Mesodermal cell (in vitro differentiated cells): ENCODE results near the gene NAA20. TPM values are rescaled to one million over a fixed set of nuclear protein-coding genes. Genes with fewer than 3 reads are reported as not detected.

Experiments
- H3K27ac ChIP-seq: 2 replicates; pipeline ENCODE4 v1.7.0; 2013; ENCODE audit warnings: mild to moderate bottlenecking, low read depth, low read length, moderate library complexity; ENCODE audit not compliant: severe bottlenecking
- H3K36me3 ChIP-seq: 2 replicates; pipeline ENCODE4 v1.7.1; 2013; ENCODE audit warnings: mild to moderate bottlenecking, low read length, moderate library complexity; ENCODE audit not compliant: control insufficient read depth, insufficient read depth
- H3K4me1 ChIP-seq: one replicate; pipeline ENCODE4 v1.7.1; 2013; ENCODE audit warnings: mild to moderate bottlenecking, low read length; ENCODE audit not compliant: insufficient read depth, control insufficient read depth, poor library complexity, severe bottlenecking
- H3K4me3 ChIP-seq: 2 replicates; pipeline ENCODE4 v1.7.0; 2013; ENCODE audit warnings: low read length, control low read depth, mild to moderate bottlenecking; ENCODE audit not compliant: insufficient read depth, poor library complexity, severe bottlenecking; ENCODE audit errors: extremely low read depth
- H3K9me3 ChIP-seq: 2 replicates; pipeline ENCODE4 v1.7.1; 2013; ENCODE audit warnings: mild to moderate bottlenecking, low read length, moderate library complexity; ENCODE audit not compliant: control insufficient read depth
- WGBS, 2 experiments: methylation state at CpG; one replicate each; pipeline ENCODE4 v1.1.5; 2013; ENCODE audit warnings: missing lambda C conversion rate in 2 of 2; ENCODE audit not compliant: insufficient coverage in 2 of 2; 5-methylcytosine and 5-hydroxymethylcytosine counted together
- polyA plus RNA-seq, 2 experiments: library from polyadenylated mRNA; stranded (reverse); fragments of 50-300 nt; gene quantifications; one replicate each; pipeline ENCODE4 v1.2.3, GENCODE V29; 2013

The NAA20 gene, protein sequence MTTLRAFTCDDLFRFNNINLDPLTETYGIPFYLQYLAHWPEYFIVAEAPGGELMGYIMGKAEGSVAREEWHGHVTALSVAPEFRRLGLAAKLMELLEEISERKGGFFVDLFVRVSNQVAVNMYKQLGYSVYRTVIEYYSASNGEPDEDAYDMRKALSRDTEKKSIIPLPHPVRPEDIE
- polyA plus RNA-seq (2013, experiment 1 of 2) = 48.1 TPM
- 54.4 TPM for polyA plus RNA-seq (2013, experiment 2 of 2)

- Histone ChIP-seq H3K36me3 (peaks cover 26% of the 10 kb centered on the region), H3K4me1 (peaks cover 14% of the 10 kb centered on the region), H3K9me3 (no peaks in the 10 kb centered on the region), H3K4me3 (peak within 1 kb of the TSS; percentile 88), H3K27ac (peak within 1 kb of the TSS; percentile 30)
- 0 to 1% methylated on average over 67 to 78 of the region's 81 CpGs for WGBS, 2 experiments
These were observed at the start of gene NAA20 for GRCh38 chr20:20017001-20017843. Gene NAA20, plus strand, starts transcription at chr20:20017362. Its CDS starts 35 bp downstream, at chr20:20017397.

GRCh38 chr20:19967445-19967844 is 49.7 kb upstream of the NAA20 start:
- H3K4me1 ChIP-seq = peaks cover 19% of the 10 kb centered on the region
- no peak overlapping the region for H3K27ac ChIP-seq
- H3K36me3 ChIP-seq = peaks cover 84% of the 10 kb centered on the region
- H3K4me3 ChIP-seq = no peak overlapping the region
- WGBS, 2 experiments = 100% methylated on average over 2 of the region's 5 CpGs
- no peaks in the 10 kb centered on the region for H3K9me3 ChIP-seq

GRCh38 chr20:19968028-19968427 is 49.1 kb upstream of the NAA20 start:
- 98 to 100% methylated on average over 2 to 5 of the region's 7 CpGs for WGBS, 2 experiments
- Histone ChIP-seq H3K4me3 (no peak overlapping the region), H3K36me3 (peaks cover 80% of the 10 kb centered on the region), H3K4me1 (peaks cover 19% of the 10 kb centered on the region), H3K9me3 (no peaks in the 10 kb centered on the region), H3K27ac (no peak overlapping the region)

DNA sequence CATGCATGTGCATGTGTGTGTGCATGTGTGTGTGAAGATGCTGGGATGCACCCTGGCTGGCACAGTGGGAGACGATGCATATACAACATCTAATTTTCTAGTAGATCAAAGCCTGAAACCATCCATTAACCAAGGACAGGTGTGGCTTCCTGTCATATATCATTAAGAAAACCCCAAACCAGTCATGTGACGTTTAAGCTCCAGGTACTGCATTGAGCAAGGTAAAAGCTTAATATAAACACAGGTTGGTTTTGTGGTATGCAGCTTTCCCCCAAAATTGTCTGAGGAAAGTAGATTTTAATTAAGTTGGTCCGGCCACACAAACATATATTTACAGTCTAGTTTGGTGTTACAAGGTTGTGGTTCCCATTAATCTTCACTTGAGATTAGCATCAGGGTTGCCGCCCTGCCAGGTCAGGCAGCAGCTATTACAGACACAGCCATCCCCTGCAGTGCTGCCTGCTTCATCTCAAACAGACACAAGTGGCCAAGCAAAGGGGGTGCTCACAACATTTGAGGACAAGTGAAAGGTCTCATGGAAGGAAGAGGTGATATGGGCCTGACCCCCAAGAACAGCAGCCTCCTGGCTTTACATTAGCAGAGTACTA is 48.6 kb upstream of the NAA20 start:
- no peak overlapping the region for H3K27ac ChIP-seq
- H3K4me3 ChIP-seq = no peak overlapping the region
- H3K9me3 ChIP-seq = no peaks in the 10 kb centered on the region
- peaks cover 20% of the 10 kb centered on the region for H3K4me1 ChIP-seq
- 83% methylated on average over 1 of the region's 4 CpGs; no CpG with 5 or more reads in 1 of the 2 experiments for WGBS, 2 experiments
- H3K36me3 ChIP-seq = peaks cover 75% of the 10 kb centered on the region

DNA sequence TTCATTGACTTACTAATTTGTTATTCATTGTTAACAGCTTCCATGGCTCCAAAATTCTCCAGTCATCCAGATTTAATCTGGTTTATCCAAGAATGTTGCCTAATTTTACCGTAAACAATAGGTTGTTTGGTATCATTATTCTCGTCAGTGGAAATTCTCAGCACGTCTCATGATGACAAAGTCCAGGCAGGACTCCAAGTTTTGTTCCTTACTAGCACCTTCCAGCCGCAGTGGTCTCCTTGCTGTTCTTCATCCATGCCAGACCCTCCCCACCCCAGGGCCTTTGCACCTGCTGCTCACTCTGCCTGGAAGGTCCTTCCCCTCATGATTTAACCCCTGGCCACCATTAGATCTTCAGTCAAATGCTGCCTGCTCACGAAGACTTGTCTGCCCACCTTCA is 48.1 kb upstream of the NAA20 start:
- 91 to 100% methylated on average over 4 of the region's 5 CpGs for WGBS, 2 experiments

GRCh38 chr20:19969507-19970255 is 47.5 kb upstream of the NAA20 start:
- WGBS, 2 experiments = 93 to 100% methylated on average over 1 to 5 of the region's 5 CpGs
- H3K9me3 ChIP-seq = no peaks in the 10 kb centered on the region
- H3K4me1 ChIP-seq = peaks cover 24% of the 10 kb centered on the region
- no peak overlapping the region for H3K4me3 ChIP-seq
- no peak overlapping the region for H3K27ac ChIP-seq
- peaks cover 77% of the 10 kb centered on the region for H3K36me3 ChIP-seq

More for the DNA sequence above, 48.1 kb upstream of the NAA20 start:
- peaks cover 73% of the 10 kb centered on the region for H3K36me3 ChIP-seq
- H3K27ac ChIP-seq = no peak overlapping the region
- no peaks in the 10 kb centered on the region for H3K9me3 ChIP-seq
- no peak overlapping the region for H3K4me3 ChIP-seq
- H3K4me1 ChIP-seq = peaks cover 23% of the 10 kb centered on the region

DNA sequence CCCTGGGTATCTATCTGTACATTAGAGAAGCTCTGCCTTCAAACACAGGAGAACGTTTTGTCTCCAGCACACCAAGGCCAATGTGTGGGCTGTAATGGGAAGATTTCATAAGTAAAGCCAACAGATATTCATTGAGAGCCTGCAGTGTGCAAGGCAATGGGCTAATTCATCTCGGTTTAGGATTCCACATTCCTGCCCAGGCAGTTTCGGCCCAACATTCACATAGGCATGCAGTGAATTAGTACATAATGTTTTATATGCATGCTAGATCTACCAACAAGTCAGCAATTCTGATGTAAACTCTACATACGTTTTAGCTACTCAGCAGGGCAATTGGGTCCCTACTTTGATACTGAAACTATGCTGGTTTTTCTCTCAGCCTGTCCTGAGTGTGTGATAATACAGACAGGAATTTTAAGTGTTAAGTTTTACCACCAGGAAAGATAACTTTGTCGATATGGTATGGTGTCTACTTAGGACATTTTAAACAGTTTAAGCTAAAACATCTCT is 46.9 kb upstream of the NAA20 start:
- Histone ChIP-seq H3K4me3 (no peak overlapping the region), H3K36me3 (peaks cover 75% of the 10 kb centered on the region), H3K4me1 (peaks cover 25% of the 10 kb centered on the region), H3K27ac (no peak overlapping the region), H3K9me3 (no peaks in the 10 kb centered on the region)
- 87% methylated on average over 3 of the region's 5 CpGs; no CpG with 5 or more reads in 1 of the 2 experiments for WGBS, 2 experiments

DNA sequence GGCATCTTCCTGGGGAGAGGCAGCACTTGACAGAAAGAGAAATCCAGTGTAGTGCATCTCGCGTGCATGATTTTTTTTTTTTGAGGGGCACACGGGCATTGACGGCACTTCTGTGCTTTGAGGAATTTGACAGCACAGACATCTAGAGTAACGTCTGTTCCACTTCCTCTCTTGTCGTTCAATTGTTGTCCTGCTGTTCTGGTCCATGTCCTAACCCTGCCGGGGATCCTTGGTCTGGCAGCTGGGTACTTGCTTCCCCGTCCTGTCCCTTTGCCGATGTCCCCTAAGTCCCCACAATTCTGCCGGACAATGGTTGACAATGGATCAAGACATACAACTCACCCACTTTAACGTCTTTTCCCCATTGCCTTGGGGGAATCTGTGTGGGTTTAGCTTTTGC is 46.0 kb upstream of the NAA20 start:
- Histone ChIP-seq H3K27ac (no peak overlapping the region), H3K4me1 (peaks cover 33% of the 10 kb centered on the region), H3K4me3 (no peak overlapping the region), H3K9me3 (no peaks in the 10 kb centered on the region), H3K36me3 (peaks cover 75% of the 10 kb centered on the region)
- 81 to 89% methylated on average over 8 to 10 of the region's 11 CpGs for WGBS, 2 experiments

- Histone ChIP-seq H3K27ac (peak overlapping the region; percentile 98), H3K4me3 (no peak overlapping the region), H3K36me3 (peaks cover 72% of the 10 kb centered on the region), H3K9me3 (no peaks in the 10 kb centered on the region), H3K4me1 (peaks cover 59% of the 10 kb centered on the region)
- WGBS, 2 experiments = 82 to 100% methylated on average over 1 to 6 of the region's 7 CpGs
These were observed 43.1 kb upstream of the NAA20 start for GRCh38 chr20:19973961-19974629.
